Neural progenitor cell (in vitro differentiated cells): ENCODE results near the gene FAM110D.

Experiments
- CTCF ChIP-seq: fragments of 200-600 bp; sonication (generic); IDR thresholded peaks from 2 replicates; pipeline ENCODE4 v1.5.1; 2017; ENCODE audit warnings: antibody characterized with exemption, mild to moderate bottlenecking
- EZH2 ChIP-seq: fragments of 200-600 bp; sonication (generic); IDR thresholded peaks from 2 replicates; pipeline ENCODE4 v1.6.1; 2017; ENCODE audit warnings: antibody characterized with exemption, mild to moderate bottlenecking, moderate library complexity
- EZH2phosphoT487 ChIP-seq: fragments of 200-600 bp; sonication (generic); IDR thresholded peaks from 2 replicates; pipeline ENCODE4 v1.6.1; 2017; ENCODE audit warnings: antibody characterized with exemption

GRCh38 chr1:26197301-26197700, 38.4 kb downstream of the FAM110D start:
- TF ChIP-seq CTCF, result no peak
- TF ChIP-seq EZH2, result no peak
- TF ChIP-seq EZH2phosphoT487, result no peak
